GM12878 (cell line): ENCODE measurements around the gene GFI1. TPM values are rescaled to one million over a fixed set of nuclear protein-coding genes. Genes with fewer than 3 reads are reported as not detected.
A peak's percentile ranks its signal among the peaks of the same experiment; 100 is the strongest.

Source experiments
- ATF2 ChIP-seq: IDR thresholded peaks from 2 replicates; pipeline ENCODE4 v1.6.1; 2012; ENCODE audit warnings: low read length, inconsistent platforms
- BRCA1 ChIP-seq: IDR thresholded peaks from 2 replicates; pipeline ENCODE4 v1.6.1; 2011; ENCODE audit warnings: low read depth, low read length, improper control_type of control experiment
- CBX5 ChIP-seq: sonication (generic); IDR thresholded peaks from 2 replicates; pipeline ENCODE4 v1.6.1; 2016; ENCODE audit warnings: low read depth, moderate library complexity, mild to moderate bottlenecking, inconsistent platforms
- CHD4 ChIP-seq: fragments of 200-600 bp; sonication (generic); IDR thresholded peaks from 2 replicates; pipeline ENCODE4 v1.6.1; 2016; ENCODE audit warnings: mild to moderate bottlenecking
- DPF2 ChIP-seq: fragments of 450-650 bp; IDR thresholded peaks from 2 replicates; pipeline ENCODE4 v1.6.1; 2017; ENCODE audit warnings: mild to moderate bottlenecking
- E4F1 ChIP-seq: fragments of 450-650 bp; IDR thresholded peaks from 2 replicates; pipeline ENCODE4 v1.6.1; 2018; ENCODE audit warnings: borderline replicate concordance, mild to moderate bottlenecking; ENCODE audit not compliant: partially characterized antibody
- KAT2A ChIP-seq: conservative IDR thresholded peaks from 2 replicates; pipeline ENCODE4 v1.6.1; 2011; ENCODE audit warnings: low read depth, low read length; ENCODE audit not compliant: control insufficient read depth
- MEF2A ChIP-seq: IDR thresholded peaks from 2 replicates; pipeline ENCODE4 v1.6.1; 2011; ENCODE audit warnings: low read depth, mild to moderate bottlenecking, low read length, moderate library complexity; ENCODE audit not compliant: insufficient read depth
- MYC ChIP-seq: IDR thresholded peaks from 2 replicates; pipeline ENCODE4 v1.6.1; 2011; ENCODE audit warnings: mild to moderate bottlenecking, low read length, moderate library complexity, inconsistent platforms; ENCODE audit not compliant: insufficient read depth, insufficient replicate concordance, insufficient read length, severe bottlenecking
- NFXL1 ChIP-seq: fragments of 450-650 bp; IDR thresholded peaks from 2 replicates; pipeline ENCODE4 v1.6.1; 2017; ENCODE audit warnings: antibody characterized with exemption, mild to moderate bottlenecking, borderline replicate concordance
- POLR2AphosphoS2 ChIP-seq: IDR thresholded peaks from 2 replicates; pipeline ENCODE4 v1.6.1; 2011; ENCODE audit warnings: low read depth, mild to moderate bottlenecking, low read length, improper control_type of control experiment, moderate library complexity
- RELA ChIP-seq: fragments of 450-650 bp; IDR thresholded peaks from 2 replicates; pipeline ENCODE4 v1.8.0; 2014; ENCODE audit warnings: borderline replicate concordance; ENCODE audit not compliant: partially characterized antibody
- REST ChIP-seq: IDR thresholded peaks from 2 replicates; pipeline ENCODE4 v1.6.1; 2012; ENCODE audit warnings: mild to moderate bottlenecking, low read depth, low read length
- SPI1 ChIP-seq: IDR thresholded peaks from 2 replicates; pipeline ENCODE4 v1.6.1; 2011; ENCODE audit warnings: low read depth, mild to moderate bottlenecking, low read length, moderate library complexity, borderline replicate concordance; ENCODE audit not compliant: insufficient read depth
- SREBF1 ChIP-seq: IDR thresholded peaks from 2 replicates; pipeline ENCODE4 v1.6.1; 2012; ENCODE audit warnings: mild to moderate bottlenecking, low read length
- SRF ChIP-seq, 2 experiments: IDR thresholded peaks; 2 replicates each; pipeline ENCODE4 v1.6.1; 2011; ENCODE audit warnings: low read depth in 2 of 2, low read length in 2 of 2, mild to moderate bottlenecking in 1 of 2, moderate library complexity in 1 of 2
- TCF3 ChIP-seq: IDR thresholded peaks from 2 replicates; pipeline ENCODE4 v1.6.1; 2012; ENCODE audit warnings: low read depth, mild to moderate bottlenecking, low read length, borderline replicate concordance; ENCODE audit not compliant: insufficient read depth
- ZNF207 ChIP-seq: fragments of 450-650 bp; IDR thresholded peaks from 2 replicates; pipeline ENCODE4 v1.6.1; 2014; ENCODE audit warnings: antibody characterized with exemption, mild to moderate bottlenecking, borderline replicate concordance
- ZSCAN29 ChIP-seq: fragments of 450-650 bp; IDR thresholded peaks from 2 replicates; pipeline ENCODE4 v1.6.1; 2017; ENCODE audit warnings: mild to moderate bottlenecking, moderate library complexity
- polyA plus RNA-seq, 11 experiments: library from polyadenylated mRNA; depleted of rRNA in 4 of 11; unstranded in 6 of 11; stranded (reverse) in 5 of 11; fragments of >200 nt; fragmentation: Nextera tagmentation in 4 of 11; fragmentation: Illumina TruSeq in 1 of 11; extraction: Ambion mirVana in 4 of 11; extraction: Trizol in 1 of 11; gene quantifications; 1 replicate in 1 of 11; 2 replicates in 10 of 11; pipeline versions ENCODE4 v1.2.1 to v1.2.3, GENCODE V29; 2011 to 2016; ENCODE audit warnings: inconsistent platforms in 2 of 11, missing spikeins in 2 of 11, low read depth in 1 of 11
- total RNA-seq, 4 experiments: library from RNA; depleted of rRNA in 3 of 4; stranded (reverse); fragments of >200 nt in 3 of 4; fragmentation: Illumina TruSeq in 1 of 4; extraction: Trizol in 1 of 4; gene quantifications; 2 replicates each; pipeline versions ENCODE4 v1.2.1 to v1.2.3, GENCODE V29; 2013 to 2021
- TF ChIP-seq, protein P1 (sequence below): fragments of 450-650 bp; IDR thresholded peaks from 2 replicates; pipeline ENCODE4 v1.6.1; 2017; ENCODE audit warnings: mild to moderate bottlenecking

Gene GFI1
- total and polyA plus RNA-seq, 10 of the 15 experiments (the other 5 are each of a cell fraction or from before 2014, with no cell fraction given), result 1.8 to 18.3 (median 7.4) TPM

DNA sequence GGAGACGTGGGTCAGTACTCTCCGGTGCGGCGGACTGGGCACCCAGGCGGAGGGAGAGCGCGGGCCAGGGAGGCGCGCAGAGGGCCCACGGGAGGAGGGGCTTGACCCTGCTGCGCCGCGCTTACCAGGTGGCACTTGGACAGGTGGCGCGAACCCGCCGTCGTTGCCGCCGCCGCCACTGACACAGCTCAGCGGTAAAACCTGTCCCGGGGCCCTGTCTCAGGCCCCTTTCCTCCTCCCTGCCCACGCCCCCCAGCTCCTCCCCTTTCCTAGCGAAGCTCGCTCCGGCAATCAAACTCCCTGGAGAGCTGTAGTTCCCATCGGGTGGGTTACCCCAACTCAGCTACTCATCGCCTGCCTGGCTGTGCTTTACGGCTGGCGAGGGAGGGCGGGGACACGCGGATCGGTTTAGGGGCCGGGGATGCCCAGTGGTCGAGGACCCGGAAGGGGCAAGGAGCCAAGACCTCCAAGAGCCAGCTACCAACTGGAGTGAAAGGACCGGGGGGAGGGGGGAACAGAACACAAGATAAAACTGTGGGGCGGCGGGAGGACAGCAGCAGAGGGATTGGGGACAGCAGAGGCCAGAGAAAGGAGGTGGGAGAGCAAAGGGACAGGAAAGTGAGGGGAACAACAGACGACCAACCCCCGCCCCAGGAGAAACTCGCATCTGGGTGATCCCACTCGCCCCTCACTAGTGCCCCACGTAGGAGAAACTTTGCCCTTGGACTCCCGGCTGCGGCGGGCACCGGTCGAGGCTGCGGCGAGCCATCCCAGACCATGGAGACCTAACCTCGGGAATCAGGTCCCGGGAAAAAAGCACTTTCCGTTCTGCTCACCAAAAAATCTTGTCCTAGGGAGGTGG, 2.9 kb downstream of the GFI1 start (continued):
- no peak for TF ChIP-seq REST
- TF ChIP-seq SRF (IDR thresholded peaks at IDR 0.05; ENCODE audit: low read depth in 2 of 2, low read length in 2 of 2), result no peak
- TF ChIP-seq ZNF207, result peak; percentile 62; the same call in 1 of the 2 replicates
- no peak for TF ChIP-seq MEF2A
- peak; percentile 98 for TF ChIP-seq E4F1
- no peak for TF ChIP-seq NFXL1
- no peak for TF ChIP-seq POLR2AphosphoS2
- no peak for TF ChIP-seq RELA
- TF ChIP-seq DPF2, result peak; percentile 49
- no peak for TF ChIP-seq SPI1
- TF ChIP-seq ZSCAN29, result no peak
- no peak for TF ChIP-seq KAT2A
- no peak for TF ChIP-seq ATF2
- no peak for TF ChIP-seq CHD4
- no peak for TF ChIP-seq SREBF1
- no peak for TF ChIP-seq BRCA1
- TF ChIP-seq CBX5, result no peak
- 0 out of 2 replicates have a peak, but pooled peaks have one; percentile 44 for TF ChIP-seq TCF3
- no peak for TF ChIP-seq MYC
- TF ChIP-seq, protein P1, sequence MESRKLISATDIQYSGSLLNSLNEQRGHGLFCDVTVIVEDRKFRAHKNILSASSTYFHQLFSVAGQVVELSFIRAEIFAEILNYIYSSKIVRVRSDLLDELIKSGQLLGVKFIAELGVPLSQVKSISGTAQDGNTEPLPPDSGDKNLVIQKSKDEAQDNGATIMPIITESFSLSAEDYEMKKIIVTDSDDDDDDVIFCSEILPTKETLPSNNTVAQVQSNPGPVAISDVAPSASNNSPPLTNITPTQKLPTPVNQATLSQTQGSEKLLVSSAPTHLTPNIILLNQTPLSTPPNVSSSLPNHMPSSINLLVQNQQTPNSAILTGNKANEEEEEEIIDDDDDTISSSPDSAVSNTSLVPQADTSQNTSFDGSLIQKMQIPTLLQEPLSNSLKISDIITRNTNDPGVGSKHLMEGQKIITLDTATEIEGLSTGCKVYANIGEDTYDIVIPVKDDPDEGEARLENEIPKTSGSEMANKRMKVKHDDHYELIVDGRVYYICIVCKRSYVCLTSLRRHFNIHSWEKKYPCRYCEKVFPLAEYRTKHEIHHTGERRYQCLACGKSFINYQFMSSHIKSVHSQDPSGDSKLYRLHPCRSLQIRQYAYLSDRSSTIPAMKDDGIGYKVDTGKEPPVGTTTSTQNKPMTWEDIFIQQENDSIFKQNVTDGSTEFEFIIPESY, result no peak
